OCI-LY7 (cell line): ENCODE data around the gene FUCA1.

Experiments used
- CTCF ChIP-seq: fragments of 200-600 bp; sonication (generic); conservative IDR thresholded peaks from 2 replicates; pipeline ENCODE4 v1.5.1; 2014; ENCODE audit warnings: mild to moderate bottlenecking, antibody characterized with exemption, low read length, moderate library complexity, mixed read lengths
- EZH2phosphoT487 ChIP-seq: fragments of 200-600 bp; sonication (generic); IDR thresholded peaks from 2 replicates; pipeline ENCODE4 v1.6.1; 2018; ENCODE audit warnings: low read depth, borderline replicate concordance, mild to moderate bottlenecking, mixed run types, antibody characterized with exemption, low read length, moderate library complexity, mixed read lengths

GRCh38 chr1:23799255-23799569 is 68.9 kb downstream of the FUCA1 start:
- TF ChIP-seq EZH2phosphoT487 (no peak), CTCF (no peak)
